Measurements from ENCODE around the gene FAM110D. TPM values are rescaled to one million over a fixed set of nuclear protein-coding genes. Genes with fewer than 3 reads are reported as not detected.
A peak's percentile ranks its signal among the peaks of the same experiment; 100 is the strongest.

Gene FAM110D
- total RNA-seq, 1 experiment from 2014 or later, result 0.55 TPM

GRCh38 chr1:26177182-26177684 is 18.4 kb downstream of the FAM110D start, which contains the start of gene CNKSR1:
Gene CNKSR1, plus strand, starts transcription at chr1:26177491. Its CDS starts 57 bp downstream, at chr1:26177548.
- ChIA-PET POLR2A (interaction anchor here (0.6 to 0.7 kb wide), 2 partner anchors 12 to 102 kb away, joined by 3 to 4 read pairs; no protein-coding TSS in a partner anchor), CTCF (interaction anchor here (0.6 to 3.4 kb wide), 33 partner anchors 9 to 688 kb away, joined by 3 to 68 read pairs (median 4); partner anchors contain the start of genes CATSPER4, CEP85, MTFR1L and SH3BGRL3)
- peak; percentile 92 for TF ChIP-seq TEAD1 (CRISPR knock-in tag; IDR thresholded peaks at IDR 0.05)
- no peak for TF ChIP-seq ZMAT4 (CRISPR knock-in tag; IDR thresholded peaks at IDR 0.05)
- no peak for TF ChIP-seq GRHL2 (CRISPR knock-in tag; IDR thresholded peaks at IDR 0.05; ENCODE audit: insufficient replicate concordance, severe bottlenecking)
- TF ChIP-seq ZNF281 (CRISPR knock-in tag; IDR thresholded peaks at IDR 0.05), result no peak
- TF ChIP-seq ZNF423 (CRISPR knock-in tag; IDR thresholded peaks at IDR 0.05), result peak; percentile 69; the same call in 1 of the 2 replicates
- TF ChIP-seq, protein P1, sequence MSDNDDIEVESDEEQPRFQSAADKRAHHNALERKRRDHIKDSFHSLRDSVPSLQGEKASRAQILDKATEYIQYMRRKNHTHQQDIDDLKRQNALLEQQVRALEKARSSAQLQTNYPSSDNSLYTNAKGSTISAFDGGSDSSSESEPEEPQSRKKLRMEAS (CRISPR knock-in tag; IDR thresholded peaks at IDR 0.05), result peak; percentile 63; the same call in 1 of the 2 replicates
- TF ChIP-seq SP1 (CRISPR knock-in tag; conservative IDR thresholded peaks at IDR 0.05), result peak; percentile 77
- TF ChIP-seq CREB1 (CRISPR knock-in tag; IDR thresholded peaks at IDR 0.05), result no peak
- TF ChIP-seq E2F5 (CRISPR knock-in tag; IDR thresholded peaks at IDR 0.05), result no peak
- TF ChIP-seq, protein P2, sequence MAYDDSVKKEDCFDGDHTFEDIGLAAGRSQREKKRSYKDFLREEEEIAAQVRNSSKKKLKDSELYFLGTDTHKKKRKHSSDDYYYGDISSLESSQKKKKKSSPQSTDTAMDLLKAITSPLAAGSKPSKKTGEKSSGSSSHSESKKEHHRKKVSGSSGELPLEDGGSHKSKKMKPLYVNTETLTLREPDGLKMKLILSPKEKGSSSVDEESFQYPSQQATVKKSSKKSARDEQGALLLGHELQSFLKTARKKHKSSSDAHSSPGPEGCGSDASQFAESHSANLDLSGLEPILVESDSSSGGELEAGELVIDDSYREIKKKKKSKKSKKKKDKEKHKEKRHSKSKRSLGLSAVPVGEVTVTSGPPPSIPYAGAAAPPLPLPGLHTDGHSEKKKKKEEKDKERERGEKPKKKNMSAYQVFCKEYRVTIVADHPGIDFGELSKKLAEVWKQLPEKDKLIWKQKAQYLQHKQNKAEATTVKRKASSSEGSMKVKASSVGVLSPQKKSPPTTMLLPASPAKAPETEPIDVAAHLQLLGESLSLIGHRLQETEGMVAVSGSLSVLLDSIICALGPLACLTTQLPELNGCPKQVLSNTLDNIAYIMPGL (CRISPR knock-in tag; IDR thresholded peaks at IDR 0.05), result peak; percentile 39; the same call in 1 of the 2 replicates
- no peak for TF ChIP-seq FOXP1 (CRISPR knock-in tag; IDR thresholded peaks at IDR 0.05; ENCODE audit: borderline replicate concordance)
- TF ChIP-seq TEAD4 (CRISPR knock-in tag; IDR thresholded peaks at IDR 0.05), result peak; percentile 70
- 0 out of 2 replicates have a peak, but pooled peaks have one; percentile 28 for TF ChIP-seq FOXK1 (CRISPR knock-in tag; IDR thresholded peaks at IDR 0.05)
- 0 out of 2 replicates have a peak, but pooled peaks have one; percentile 16 for TF ChIP-seq ETV6 (CRISPR knock-in tag; IDR thresholded peaks at IDR 0.05)
- H3K9me3 Mint-ChIP-seq, result no peaks in the 10 kb centered on the region
- peak within 1 kb of the TSS; percentile 82 for H3K4me3 Mint-ChIP-seq
- ATAC-seq (peak; percentile 100), DNase-seq (ENCODE audit: low spot score) (peak; percentile 94)
- H3K4me1 Mint-ChIP-seq, result peaks cover 10% of the 10 kb centered on the region
- H3K27me3 Mint-ChIP-seq (ENCODE audit: low read depth), result no peaks in the 10 kb centered on the region
- 0 out of 2 replicates have a peak, but pooled peaks cover 2% of the 10 kb centered on the region for H3K36me3 Mint-ChIP-seq
- H3K27ac Mint-ChIP-seq, result peak within 1 kb of the TSS; percentile 97

DNA sequence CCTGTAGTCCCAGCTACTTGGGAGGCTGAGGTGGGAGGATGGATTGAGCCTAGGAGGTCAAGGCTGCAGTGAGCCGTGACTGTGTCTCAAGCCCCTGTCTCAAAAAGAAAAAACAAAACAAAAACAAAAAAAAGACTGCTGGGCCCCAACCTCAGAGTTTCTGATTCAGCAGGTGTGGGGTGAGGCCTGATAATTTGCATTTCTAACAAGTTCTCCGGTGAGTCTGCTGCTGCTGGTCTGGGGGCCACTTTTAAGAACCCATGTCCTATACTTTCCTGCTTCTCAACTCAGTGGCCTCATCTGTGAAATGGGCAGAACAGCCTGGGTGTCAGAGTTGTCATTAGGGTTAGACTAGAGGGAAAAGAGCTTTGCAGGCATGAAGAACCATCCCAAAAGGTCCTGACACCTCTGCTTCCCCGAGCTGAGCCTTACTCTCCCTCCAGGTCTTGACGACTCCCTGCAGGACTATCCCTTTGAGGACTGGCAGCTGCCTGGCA is 21.2 kb downstream of the FAM110D start:
- no peaks in the 10 kb centered on the region for H3K27me3 Mint-ChIP-seq (ENCODE audit: low read depth)
- H3K9me3 Mint-ChIP-seq, result no peaks in the 10 kb centered on the region
- H3K4me3 Mint-ChIP-seq, result no peak overlapping the region
- no peak overlapping the region for H3K27ac Mint-ChIP-seq
- ATAC-seq (no peak), DNase-seq (ENCODE audit: low spot score) (no peak)
- CTCF ChIA-PET, result interaction anchor here (0.9 to 3.6 kb wide), 3 partner anchors 10 to 54 kb away, joined by 3 to 25 read pairs (median 13); partner anchors contain the start of genes CATSPER4, CEP85 and ZNF593
- POLR2A ChIA-PET, result no interaction called here
- H3K36me3 Mint-ChIP-seq, result 0 out of 2 replicates have a peak, but pooled peaks cover 2% of the 10 kb centered on the region
- peaks cover 10% of the 10 kb centered on the region for H3K4me1 Mint-ChIP-seq
- TF ChIP-seq FOXK1 (CRISPR knock-in tag; IDR thresholded peaks at IDR 0.05) (no peak), NFE2L1 (CRISPR knock-in tag; IDR thresholded peaks at IDR 0.05) (no peak), ZNF138 (CRISPR knock-in tag; conservative IDR thresholded peaks at IDR 0.05) (no peak), NFATC4 (CRISPR knock-in tag; IDR thresholded peaks at IDR 0.05) (no peak)
- TF ChIP-seq, protein P3, sequence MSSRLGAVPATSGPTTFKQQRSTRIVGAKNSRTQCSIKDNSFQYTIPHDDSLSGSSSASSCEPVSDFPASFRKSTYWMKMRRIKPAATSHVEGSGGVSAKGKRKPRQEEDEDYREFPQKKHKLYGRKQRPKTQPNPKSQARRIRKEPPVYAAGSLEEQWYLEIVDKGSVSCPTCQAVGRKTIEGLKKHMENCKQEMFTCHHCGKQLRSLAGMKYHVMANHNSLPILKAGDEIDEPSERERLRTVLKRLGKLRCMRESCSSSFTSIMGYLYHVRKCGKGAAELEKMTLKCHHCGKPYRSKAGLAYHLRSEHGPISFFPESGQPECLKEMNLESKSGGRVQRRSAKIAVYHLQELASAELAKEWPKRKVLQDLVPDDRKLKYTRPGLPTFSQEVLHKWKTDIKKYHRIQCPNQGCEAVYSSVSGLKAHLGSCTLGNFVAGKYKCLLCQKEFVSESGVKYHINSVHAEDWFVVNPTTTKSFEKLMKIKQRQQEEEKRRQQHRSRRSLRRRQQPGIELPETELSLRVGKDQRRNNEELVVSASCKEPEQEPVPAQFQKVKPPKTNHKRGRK (CRISPR knock-in tag; IDR thresholded peaks at IDR 0.05; ENCODE audit: borderline replicate concordance), result no peak
- TF ChIP-seq, protein P4, sequence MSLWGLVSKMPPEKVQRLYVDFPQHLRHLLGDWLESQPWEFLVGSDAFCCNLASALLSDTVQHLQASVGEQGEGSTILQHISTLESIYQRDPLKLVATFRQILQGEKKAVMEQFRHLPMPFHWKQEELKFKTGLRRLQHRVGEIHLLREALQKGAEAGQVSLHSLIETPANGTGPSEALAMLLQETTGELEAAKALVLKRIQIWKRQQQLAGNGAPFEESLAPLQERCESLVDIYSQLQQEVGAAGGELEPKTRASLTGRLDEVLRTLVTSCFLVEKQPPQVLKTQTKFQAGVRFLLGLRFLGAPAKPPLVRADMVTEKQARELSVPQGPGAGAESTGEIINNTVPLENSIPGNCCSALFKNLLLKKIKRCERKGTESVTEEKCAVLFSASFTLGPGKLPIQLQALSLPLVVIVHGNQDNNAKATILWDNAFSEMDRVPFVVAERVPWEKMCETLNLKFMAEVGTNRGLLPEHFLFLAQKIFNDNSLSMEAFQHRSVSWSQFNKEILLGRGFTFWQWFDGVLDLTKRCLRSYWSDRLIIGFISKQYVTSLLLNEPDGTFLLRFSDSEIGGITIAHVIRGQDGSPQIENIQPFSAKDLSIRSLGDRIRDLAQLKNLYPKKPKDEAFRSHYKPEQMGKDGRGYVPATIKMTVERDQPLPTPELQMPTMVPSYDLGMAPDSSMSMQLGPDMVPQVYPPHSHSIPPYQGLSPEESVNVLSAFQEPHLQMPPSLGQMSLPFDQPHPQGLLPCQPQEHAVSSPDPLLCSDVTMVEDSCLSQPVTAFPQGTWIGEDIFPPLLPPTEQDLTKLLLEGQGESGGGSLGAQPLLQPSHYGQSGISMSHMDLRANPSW (CRISPR knock-in tag; conservative IDR thresholded peaks at IDR 0.05; ENCODE audit: low read depth), result no peak
- TF ChIP-seq, protein P2 (CRISPR knock-in tag; IDR thresholded peaks at IDR 0.05), result no peak
